Measurements from ENCODE around the gene SLC16A11. TPM values are rescaled to one million over a fixed set of nuclear protein-coding genes. Genes with fewer than 3 reads are reported as not detected.

The SLC16A11 gene
- total RNA-seq, 2 donors from 2014 or later: 0.24 to 0.44 TPM

DNA sequence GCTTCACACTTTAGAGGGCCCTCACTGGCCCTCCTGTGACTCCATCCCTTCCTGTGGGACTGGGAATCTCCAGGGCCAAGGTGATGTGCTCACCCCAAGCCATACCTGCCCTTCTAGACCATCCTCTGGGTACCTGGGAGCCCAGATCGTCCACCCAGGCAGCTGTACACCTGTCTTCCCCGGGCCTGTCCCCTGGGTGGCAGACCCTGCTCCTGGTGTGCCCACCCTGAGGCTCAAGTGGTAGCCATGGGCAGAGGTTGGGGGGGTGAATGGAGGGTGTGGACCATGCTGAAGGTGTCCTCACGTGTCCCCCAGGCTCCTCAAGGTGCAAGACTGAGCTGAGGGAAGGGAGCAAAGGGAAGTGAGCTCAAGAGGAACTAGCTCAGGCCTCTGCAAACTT is 26.8 kb upstream of the SLC16A11 start:
- TF ChIP-seq, protein P1, sequence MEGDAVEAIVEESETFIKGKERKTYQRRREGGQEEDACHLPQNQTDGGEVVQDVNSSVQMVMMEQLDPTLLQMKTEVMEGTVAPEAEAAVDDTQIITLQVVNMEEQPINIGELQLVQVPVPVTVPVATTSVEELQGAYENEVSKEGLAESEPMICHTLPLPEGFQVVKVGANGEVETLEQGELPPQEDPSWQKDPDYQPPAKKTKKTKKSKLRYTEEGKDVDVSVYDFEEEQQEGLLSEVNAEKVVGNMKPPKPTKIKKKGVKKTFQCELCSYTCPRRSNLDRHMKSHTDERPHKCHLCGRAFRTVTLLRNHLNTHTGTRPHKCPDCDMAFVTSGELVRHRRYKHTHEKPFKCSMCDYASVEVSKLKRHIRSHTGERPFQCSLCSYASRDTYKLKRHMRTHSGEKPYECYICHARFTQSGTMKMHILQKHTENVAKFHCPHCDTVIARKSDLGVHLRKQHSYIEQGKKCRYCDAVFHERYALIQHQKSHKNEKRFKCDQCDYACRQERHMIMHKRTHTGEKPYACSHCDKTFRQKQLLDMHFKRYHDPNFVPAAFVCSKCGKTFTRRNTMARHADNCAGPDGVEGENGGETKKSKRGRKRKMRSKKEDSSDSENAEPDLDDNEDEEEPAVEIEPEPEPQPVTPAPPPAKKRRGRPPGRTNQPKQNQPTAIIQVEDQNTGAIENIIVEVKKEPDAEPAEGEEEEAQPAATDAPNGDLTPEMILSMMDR (conservative IDR thresholded peaks at IDR 0.05): no peak
- Mint-ChIP-seq H3K27me3 (ENCODE audit: insufficient read depth) (peaks cover 16% of the 10 kb centered on the region), H3K27ac (no peak overlapping the region), H3K36me3 (ENCODE audit: low read depth) (no peaks in the 10 kb centered on the region), H3K9me3 (peaks cover 26% of the 10 kb centered on the region), H3K4me3 (no peak overlapping the region), H3K4me1 (no peaks in the 10 kb centered on the region)
- no peaks in the 10 kb centered on the region for H3K4me1 ChIP-seq (ENCODE audit: control insufficient read depth, insufficient read depth, low read length)
- H3K9me3 ChIP-seq (ENCODE audit: control insufficient read depth, low read length): peaks cover 17% of the 10 kb centered on the region
- H3K4me3 ChIP-seq (ENCODE audit: low read length): no peak overlapping the region
- no peak overlapping the region for H3K9ac ChIP-seq (ENCODE audit: extremely low read depth, low read length, poor library complexity, severe bottlenecking)
- H3K27ac ChIP-seq (ENCODE audit: low read depth, low read length): no peak overlapping the region
- H3K27me3 ChIP-seq (ENCODE audit: control insufficient read depth, insufficient read depth, low read length, poor library complexity, severe bottlenecking): no peaks in the 10 kb centered on the region
- no peak for DNase-seq
- no peaks in the 10 kb centered on the region for H3K36me3 ChIP-seq (ENCODE audit: control insufficient read depth, insufficient read depth, low read length)
- WGBS, 2 experiments (ENCODE audit: insufficient coverage in 1 of 2, insufficient read length in 1 of 2): 90 to 100% methylated on average over 1 to 3 of the region's 3 CpGs

DNA sequence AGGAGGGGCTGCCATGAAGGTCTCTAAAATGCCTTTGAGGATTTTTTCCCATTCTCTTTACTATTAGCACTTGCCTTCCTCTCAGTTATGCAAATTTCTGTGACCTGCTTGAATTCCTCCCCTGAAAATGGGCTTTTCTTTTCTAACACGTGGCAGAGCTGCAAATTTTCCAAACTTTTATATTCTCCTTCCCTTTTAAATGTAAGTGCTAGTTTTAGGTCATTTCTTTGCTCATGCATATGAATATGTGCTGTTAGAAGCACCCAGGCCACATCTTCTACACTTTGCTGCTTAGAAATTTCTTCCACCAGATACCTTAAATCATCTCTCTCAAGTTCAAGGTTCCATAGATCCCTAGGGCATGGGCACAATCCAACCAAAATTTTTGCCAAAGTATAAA is 24.4 kb upstream of the SLC16A11 start:
- Histone ChIP-seq H3K9ac (ENCODE audit: extremely low read depth, low read length, poor library complexity, severe bottlenecking) (no peak overlapping the region), H3K36me3 (ENCODE audit: control insufficient read depth, insufficient read depth, low read length) (no peaks in the 10 kb centered on the region), H3K27ac (ENCODE audit: low read depth, low read length) (no peak overlapping the region), H3K27me3 (ENCODE audit: control insufficient read depth, insufficient read depth, low read length, poor library complexity, severe bottlenecking) (no peaks in the 10 kb centered on the region), H3K4me3 (ENCODE audit: low read length) (no peak overlapping the region), H3K4me1 (ENCODE audit: control insufficient read depth, insufficient read depth, low read length) (no peaks in the 10 kb centered on the region), H3K9me3 (ENCODE audit: control insufficient read depth, low read length) (peaks cover 17% of the 10 kb centered on the region)
- WGBS, 2 experiments (ENCODE audit: insufficient coverage in 1 of 2, insufficient read length in 1 of 2): 10% methylated on average over 1 of the region's 1 CpG; no CpG with 5 or more reads in 1 of the 2 experiments
- no peaks in the 10 kb centered on the region for H3K4me1 Mint-ChIP-seq
- no peaks in the 10 kb centered on the region for H3K36me3 Mint-ChIP-seq (ENCODE audit: low read depth)
- DNase-seq: no peak
- TF ChIP-seq, protein P1 (conservative IDR thresholded peaks at IDR 0.05): no peak
- H3K27ac Mint-ChIP-seq: no peak overlapping the region
- peaks cover 21% of the 10 kb centered on the region for H3K27me3 Mint-ChIP-seq (ENCODE audit: insufficient read depth)
- no peak overlapping the region for H3K4me3 Mint-ChIP-seq
- peaks cover 26% of the 10 kb centered on the region for H3K9me3 Mint-ChIP-seq

DNA sequence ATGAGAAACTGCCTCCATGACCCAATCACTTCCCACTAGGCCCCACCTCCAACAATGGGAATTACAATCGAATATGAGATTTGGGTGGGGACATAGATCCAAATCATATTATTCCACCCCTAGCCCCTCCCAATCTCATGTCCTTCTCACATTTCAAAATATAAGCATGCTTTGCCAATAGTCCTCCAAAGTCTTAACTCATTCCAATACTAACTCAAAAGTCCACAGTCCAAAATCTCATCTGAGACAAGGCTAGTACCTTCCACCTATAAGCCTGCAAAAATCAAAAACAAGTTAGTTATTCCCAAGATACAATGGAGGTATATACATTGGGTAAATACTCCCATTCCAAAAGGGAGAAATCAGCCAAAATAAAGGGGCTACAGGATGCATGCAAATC is 23.3 kb upstream of the SLC16A11 start:
- H3K27me3 Mint-ChIP-seq (ENCODE audit: insufficient read depth): peaks cover 21% of the 10 kb centered on the region
- no peaks in the 10 kb centered on the region for H3K36me3 Mint-ChIP-seq (ENCODE audit: low read depth)
- DNase-seq: no peak
- Histone ChIP-seq H3K9me3 (ENCODE audit: control insufficient read depth, low read length) (peaks cover 17% of the 10 kb centered on the region), H3K4me1 (ENCODE audit: control insufficient read depth, insufficient read depth, low read length) (no peaks in the 10 kb centered on the region), H3K27ac (ENCODE audit: low read depth, low read length) (no peak overlapping the region), H3K9ac (ENCODE audit: extremely low read depth, low read length, poor library complexity, severe bottlenecking) (no peak overlapping the region), H3K4me3 (ENCODE audit: low read length) (no peak overlapping the region), H3K36me3 (ENCODE audit: control insufficient read depth, insufficient read depth, low read length) (no peaks in the 10 kb centered on the region), H3K27me3 (ENCODE audit: control insufficient read depth, insufficient read depth, low read length, poor library complexity, severe bottlenecking) (no peaks in the 10 kb centered on the region)
- no peaks in the 10 kb centered on the region for H3K4me1 Mint-ChIP-seq
- 76 to 100% methylated on average over 1 of the region's 1 CpG for WGBS, 2 experiments (ENCODE audit: insufficient coverage in 1 of 2, insufficient read length in 1 of 2)
- peaks cover 26% of the 10 kb centered on the region for H3K9me3 Mint-ChIP-seq
- no peak overlapping the region for H3K27ac Mint-ChIP-seq
- no peak overlapping the region for H3K4me3 Mint-ChIP-seq
- TF ChIP-seq, protein P1 (conservative IDR thresholded peaks at IDR 0.05): no peak
